Stimulated activated naive CD8-positive, alpha-beta T cell treated with anti-CD3 and anti-CD28 coated beads, Interleukin-15, Interleukin-2, amounts not matched to agents 100 ng/mL and 50 ng/mL, for 24 hours (primary cell): ENCODE results near the gene UBR2.

Source experiments
- H3K27ac Mint-ChIP-seq: one replicate; pipeline ENCODE4 v1.8.0; 2021; ENCODE audit warnings: mild to moderate bottlenecking, mixed read lengths
- H3K27me3 Mint-ChIP-seq: one replicate; pipeline ENCODE4 v1.8.0; 2021; ENCODE audit warnings: mixed read lengths
- H3K36me3 Mint-ChIP-seq: one replicate; pipeline ENCODE4 v1.8.0; 2021; ENCODE audit warnings: low read depth, mixed read lengths
- H3K4me1 Mint-ChIP-seq: one replicate; pipeline ENCODE4 v1.8.0; 2021; ENCODE audit warnings: low read depth, mixed read lengths
- H3K4me3 Mint-ChIP-seq: one replicate; pipeline ENCODE4 v1.8.0; 2021; ENCODE audit warnings: mild to moderate bottlenecking, mixed read lengths
- H3K9me3 Mint-ChIP-seq: one replicate; pipeline ENCODE4 v1.8.0; 2021; ENCODE audit warnings: mixed read lengths

Gene UBR2

DNA sequence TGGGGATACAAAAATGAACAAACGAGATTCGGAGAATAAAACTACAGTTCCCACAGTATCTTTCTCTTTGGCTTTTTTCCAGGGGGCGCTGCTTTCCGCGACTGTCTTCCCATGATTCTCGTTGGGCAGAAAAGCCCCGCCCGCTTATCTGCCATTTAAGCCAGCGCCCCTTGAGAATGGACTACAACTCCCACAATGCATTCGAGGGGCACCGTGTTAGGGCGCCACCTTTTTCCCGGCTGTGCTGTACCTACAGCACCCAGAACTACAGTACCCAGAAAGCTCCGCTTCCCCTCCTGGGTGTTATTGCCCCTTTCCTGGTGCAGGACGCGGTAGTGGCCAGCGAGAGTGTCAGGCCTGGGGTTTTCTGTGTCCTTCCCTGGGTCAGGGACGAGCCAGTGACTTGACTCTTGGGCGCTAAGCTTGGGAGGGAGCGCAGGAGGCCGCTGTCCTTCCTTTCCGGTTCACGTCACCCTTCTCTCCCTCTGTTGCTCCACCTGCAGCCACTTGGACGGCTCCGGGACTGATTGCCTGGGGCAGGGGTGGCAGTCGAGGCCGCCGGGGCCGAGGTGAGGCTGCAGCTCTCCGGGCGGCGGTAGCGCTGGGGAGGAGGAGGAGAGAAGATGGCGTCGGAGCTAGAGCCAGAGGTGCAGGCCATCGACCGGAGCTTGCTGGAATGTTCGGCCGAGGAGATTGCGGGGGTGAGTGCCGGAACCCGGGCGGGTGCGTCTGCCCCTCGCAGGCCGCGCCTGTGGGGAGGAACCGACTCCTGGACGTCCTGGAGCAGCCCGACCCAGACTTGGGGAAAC lies at the start of gene UBR2:
Gene UBR2, plus strand, starts transcription at position 333 of the 809 bp plus-strand sequence. Its CDS starts 291 bp downstream, at position 624.
- Mint-ChIP-seq H3K27me3 (no peaks in the 10 kb centered on the region), H3K4me1 (peaks cover 42% of the 10 kb centered on the region), H3K9me3 (no peaks in the 10 kb centered on the region), H3K36me3 (peaks cover 24% of the 10 kb centered on the region), H3K27ac (peak within 1 kb of the TSS; percentile 90), H3K4me3 (peak within 1 kb of the TSS; percentile 96)

DNA sequence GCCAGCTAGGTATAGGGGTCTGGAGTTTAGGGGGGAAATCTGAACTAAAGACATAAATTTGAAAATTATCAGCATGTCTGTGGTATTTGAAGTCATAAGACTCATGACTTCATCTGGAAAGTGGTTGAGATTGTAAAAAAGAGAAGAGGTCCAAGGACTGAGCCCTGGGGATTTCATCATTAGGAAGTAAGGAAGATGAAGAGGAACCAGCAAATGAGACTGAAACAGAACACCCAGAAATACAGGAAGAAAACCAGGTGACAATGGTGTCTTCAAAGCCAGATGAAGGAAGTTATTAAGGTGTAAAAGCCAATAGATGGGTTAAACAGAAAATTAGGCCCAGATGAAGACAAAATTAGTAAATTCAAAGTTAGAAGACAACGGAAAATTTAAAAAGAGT lies 49.1 kb upstream of the UBR2 start:
- Mint-ChIP-seq H3K4me1 (peaks cover 5% of the 10 kb centered on the region), H3K36me3 (no peaks in the 10 kb centered on the region), H3K9me3 (peaks cover under 1% of the 10 kb centered on the region), H3K27me3 (no peaks in the 10 kb centered on the region), H3K27ac (peak overlapping the region; percentile 10), H3K4me3 (no peak overlapping the region)

DNA sequence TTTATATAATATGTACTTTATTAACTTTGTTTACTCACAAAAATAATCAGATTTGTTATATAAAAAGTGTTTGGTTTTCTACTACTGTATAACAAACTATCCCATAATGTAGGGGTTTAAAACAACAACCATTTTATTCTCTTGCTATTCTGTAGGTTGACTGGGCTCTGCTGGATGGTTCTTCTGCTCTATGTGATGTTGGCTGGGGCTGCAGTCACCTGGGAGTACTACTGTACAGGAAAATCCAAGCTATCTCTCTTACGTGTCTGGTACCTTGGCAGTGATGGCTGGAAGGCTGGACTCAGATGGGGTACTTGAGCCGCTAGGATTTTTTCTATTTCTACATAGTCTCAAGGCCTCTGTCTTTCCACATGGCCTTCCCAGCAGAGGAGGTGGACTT lies 44.0 kb upstream of the UBR2 start:
- Mint-ChIP-seq H3K4me1 (peaks cover 21% of the 10 kb centered on the region), H3K36me3 (no peaks in the 10 kb centered on the region), H3K27me3 (no peaks in the 10 kb centered on the region), H3K27ac (no peak overlapping the region), H3K4me3 (no peak overlapping the region), H3K9me3 (peaks cover 6% of the 10 kb centered on the region)

DNA sequence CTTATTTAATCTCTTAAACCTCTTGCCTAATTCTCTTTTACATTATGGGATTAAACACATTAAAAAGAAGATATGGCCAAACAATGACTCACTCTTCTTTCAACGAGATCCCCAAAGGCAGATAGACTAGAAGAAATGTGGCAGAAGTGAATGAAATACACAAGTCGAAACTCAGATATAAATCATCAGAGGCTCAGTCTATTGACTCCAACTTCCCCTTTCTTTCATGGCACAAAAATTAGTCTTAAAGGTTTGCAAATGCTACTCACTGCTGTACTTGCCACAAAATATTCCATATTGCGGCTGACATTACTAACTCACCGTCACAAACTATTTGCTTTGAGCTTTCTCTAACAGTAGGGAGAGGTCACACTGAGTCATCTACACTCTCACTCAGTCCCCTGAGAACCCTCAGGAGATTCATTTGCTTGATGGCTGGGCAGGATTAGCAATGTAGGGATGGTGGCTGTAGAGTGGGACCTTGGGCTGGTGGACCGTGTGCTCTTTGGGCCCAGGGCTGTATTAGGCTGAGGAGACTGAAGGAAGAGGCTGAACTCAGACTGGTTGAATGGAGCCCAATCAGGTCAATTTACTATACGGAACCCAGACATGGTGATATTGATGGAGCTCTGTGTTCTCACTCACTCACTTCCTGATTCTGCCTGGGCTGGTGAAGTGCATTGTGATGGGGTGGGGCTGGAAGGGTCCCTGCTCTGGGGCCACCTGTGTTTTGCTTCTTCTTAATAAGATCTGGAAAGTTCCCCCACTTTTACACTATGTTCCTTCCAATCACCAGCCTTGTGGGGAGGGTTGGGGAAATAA lies 42.8 kb upstream of the UBR2 start:
- Mint-ChIP-seq H3K36me3 (no peaks in the 10 kb centered on the region), H3K4me1 (peaks cover 21% of the 10 kb centered on the region), H3K9me3 (peaks cover 6% of the 10 kb centered on the region), H3K27ac (peak overlapping the region; percentile 88), H3K27me3 (no peaks in the 10 kb centered on the region), H3K4me3 (peak overlapping the region; percentile 10)

DNA sequence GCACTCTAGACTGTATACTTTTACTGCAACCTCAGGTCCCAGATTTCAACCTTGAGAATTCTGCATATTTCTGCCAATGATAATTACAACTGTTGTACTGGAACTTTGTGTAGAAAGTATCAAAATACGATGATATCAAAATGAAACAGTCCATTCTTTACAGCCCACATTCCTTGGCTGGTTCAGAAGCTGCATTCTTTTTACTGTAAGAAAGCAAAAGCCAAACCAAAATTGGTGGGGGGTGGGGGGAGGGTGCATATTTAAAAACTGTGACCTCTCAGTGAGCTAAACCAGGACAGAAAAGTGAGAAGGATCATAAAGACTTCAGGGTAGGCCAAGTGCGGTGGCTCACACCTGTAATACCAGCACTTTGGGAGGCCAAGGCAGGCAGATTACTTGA lies 41.8 kb upstream of the UBR2 start:
- H3K27me3 Mint-ChIP-seq: no peaks in the 10 kb centered on the region
- peak overlapping the region; percentile 88 for H3K27ac Mint-ChIP-seq
- H3K9me3 Mint-ChIP-seq: peaks cover 6% of the 10 kb centered on the region
- H3K4me3 Mint-ChIP-seq: no peak overlapping the region
- H3K36me3 Mint-ChIP-seq: no peaks in the 10 kb centered on the region
- H3K4me1 Mint-ChIP-seq: peaks cover 21% of the 10 kb centered on the region

DNA sequence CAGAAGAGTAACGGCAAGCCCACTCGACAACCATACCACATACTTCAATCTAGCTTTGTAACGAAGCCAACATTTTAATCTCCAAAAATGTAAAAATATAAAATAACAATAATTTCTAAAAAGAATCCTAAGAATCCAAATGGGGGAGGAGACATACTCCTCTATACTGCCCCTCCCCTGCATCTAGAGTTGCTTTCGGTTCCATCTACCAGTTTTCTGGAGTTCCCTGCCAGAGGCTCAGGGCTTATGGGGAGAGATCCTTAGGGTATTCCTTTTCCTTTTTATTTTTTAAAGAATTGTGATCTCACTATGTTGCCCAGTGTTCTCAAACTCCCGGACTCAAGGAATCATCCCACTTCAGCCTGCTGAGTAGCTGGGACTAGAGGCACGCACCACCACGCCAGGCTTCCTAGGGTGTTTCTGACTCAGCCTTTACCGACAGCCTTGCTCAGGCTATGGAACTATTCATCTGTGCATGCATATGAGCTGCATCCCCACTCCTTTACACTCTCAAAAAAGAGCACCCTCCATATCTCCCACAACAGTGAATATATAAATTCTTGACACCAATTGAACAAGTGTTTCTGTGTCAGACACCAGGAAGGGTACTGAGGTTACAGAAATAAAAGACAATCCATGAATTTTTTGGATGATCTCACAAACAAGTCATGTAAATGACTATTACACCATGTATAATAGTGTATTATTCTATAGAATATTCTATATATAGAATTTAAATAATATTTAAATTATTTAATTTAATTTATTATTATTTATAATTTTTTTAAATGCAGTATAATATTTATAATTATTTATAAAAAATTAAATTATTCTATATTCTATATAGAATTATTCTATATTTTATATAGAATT lies 40.7 kb upstream of the UBR2 start:
- Mint-ChIP-seq H3K4me1 (peaks cover 21% of the 10 kb centered on the region), H3K4me3 (no peak overlapping the region), H3K27ac (no peak overlapping the region), H3K27me3 (no peaks in the 10 kb centered on the region), H3K9me3 (peaks cover 6% of the 10 kb centered on the region), H3K36me3 (no peaks in the 10 kb centered on the region)

DNA sequence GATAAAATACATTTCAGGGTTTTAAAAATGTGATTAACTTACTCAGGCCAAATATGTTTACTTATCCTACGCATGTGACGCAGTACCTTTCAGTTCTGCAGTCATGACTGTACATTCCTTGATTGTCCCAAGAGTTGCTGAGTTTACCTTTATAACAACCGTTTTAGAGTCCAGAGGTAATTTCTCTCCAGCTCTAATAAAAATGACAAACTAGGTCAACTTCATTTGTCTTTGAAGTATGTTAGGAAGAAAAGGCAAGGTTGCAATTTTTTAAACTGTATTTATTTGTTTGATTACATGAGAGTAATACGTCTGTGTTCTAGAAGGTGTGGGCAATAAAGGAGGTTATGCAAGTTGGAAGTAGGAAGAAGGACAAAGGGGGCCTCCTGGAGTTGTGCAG lies 38.6 kb upstream of the UBR2 start:
- Mint-ChIP-seq H3K36me3 (no peaks in the 10 kb centered on the region), H3K27me3 (no peaks in the 10 kb centered on the region), H3K4me3 (no peak overlapping the region), H3K27ac (no peak overlapping the region), H3K9me3 (peaks cover under 1% of the 10 kb centered on the region), H3K4me1 (peaks cover 18% of the 10 kb centered on the region)

DNA sequence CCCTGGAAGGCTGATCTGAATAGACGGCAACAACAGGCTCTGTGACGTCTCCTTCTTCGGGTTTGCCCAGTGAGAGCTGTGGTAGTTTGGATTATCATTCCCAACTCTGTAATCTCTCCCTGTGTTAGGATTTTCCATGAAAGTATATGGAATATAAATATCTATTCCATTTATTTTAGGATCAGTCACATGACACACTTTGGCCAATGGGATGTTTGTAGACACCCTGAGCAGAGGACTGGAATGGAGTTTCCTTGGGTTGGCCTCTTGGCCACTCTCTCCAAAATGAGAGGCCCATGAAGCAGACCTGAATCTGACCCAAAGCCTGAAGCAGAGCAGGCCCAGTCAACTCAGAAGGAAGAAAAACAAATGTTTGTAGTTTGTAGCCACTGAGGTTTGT lies 37.2 kb upstream of the UBR2 start:
- H3K27ac Mint-ChIP-seq: no peak overlapping the region
- peaks cover 4% of the 10 kb centered on the region for H3K4me1 Mint-ChIP-seq
- H3K27me3 Mint-ChIP-seq: no peaks in the 10 kb centered on the region
- no peak overlapping the region for H3K4me3 Mint-ChIP-seq
- no peaks in the 10 kb centered on the region for H3K36me3 Mint-ChIP-seq
- H3K9me3 Mint-ChIP-seq: no peaks in the 10 kb centered on the region

DNA sequence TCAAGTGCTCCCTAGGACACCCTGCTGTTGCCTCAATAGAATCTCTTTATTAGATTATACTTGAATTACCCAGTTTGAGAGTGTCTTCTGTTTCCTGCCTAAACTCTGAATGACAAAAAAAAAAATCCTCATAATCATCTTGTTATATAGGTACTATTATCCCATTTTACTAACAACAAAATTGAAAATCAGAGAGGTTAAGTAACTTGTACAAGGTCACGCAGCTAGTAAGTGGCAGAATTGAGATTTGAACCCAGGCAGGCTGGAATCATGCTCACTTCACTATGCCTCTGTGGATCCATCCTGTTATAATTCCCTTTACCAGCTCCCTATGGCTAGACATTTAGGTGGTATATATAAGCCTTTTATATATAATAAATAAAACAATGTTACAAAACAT lies 36.6 kb upstream of the UBR2 start:
- no peaks in the 10 kb centered on the region for H3K27me3 Mint-ChIP-seq
- no peak overlapping the region for H3K27ac Mint-ChIP-seq
- H3K9me3 Mint-ChIP-seq: no peaks in the 10 kb centered on the region
- no peak overlapping the region for H3K4me3 Mint-ChIP-seq
- no peaks in the 10 kb centered on the region for H3K4me1 Mint-ChIP-seq
- no peaks in the 10 kb centered on the region for H3K36me3 Mint-ChIP-seq

DNA sequence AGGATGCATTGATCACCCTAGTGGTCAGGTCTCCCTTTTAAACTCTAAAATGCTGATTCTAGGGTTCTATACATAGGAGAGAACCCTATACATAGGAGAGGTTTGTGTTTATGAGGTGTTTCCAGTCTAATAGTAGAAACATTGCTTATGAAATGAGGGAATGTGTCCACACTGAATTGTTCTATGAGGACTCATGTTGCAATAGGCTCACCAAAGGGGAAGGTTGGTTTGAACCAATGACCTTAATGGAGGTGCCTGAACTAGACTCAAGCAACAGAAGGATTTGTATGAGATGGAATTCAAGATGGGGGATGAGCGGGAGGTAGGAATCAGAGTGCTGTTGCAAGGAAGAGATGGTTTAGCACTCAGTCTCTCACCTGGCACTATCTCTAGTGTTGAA lies 33.5 kb upstream of the UBR2 start:
- Mint-ChIP-seq H3K27ac (no peak overlapping the region), H3K4me1 (no peaks in the 10 kb centered on the region), H3K9me3 (no peaks in the 10 kb centered on the region), H3K4me3 (no peak overlapping the region), H3K36me3 (no peaks in the 10 kb centered on the region), H3K27me3 (no peaks in the 10 kb centered on the region)

DNA sequence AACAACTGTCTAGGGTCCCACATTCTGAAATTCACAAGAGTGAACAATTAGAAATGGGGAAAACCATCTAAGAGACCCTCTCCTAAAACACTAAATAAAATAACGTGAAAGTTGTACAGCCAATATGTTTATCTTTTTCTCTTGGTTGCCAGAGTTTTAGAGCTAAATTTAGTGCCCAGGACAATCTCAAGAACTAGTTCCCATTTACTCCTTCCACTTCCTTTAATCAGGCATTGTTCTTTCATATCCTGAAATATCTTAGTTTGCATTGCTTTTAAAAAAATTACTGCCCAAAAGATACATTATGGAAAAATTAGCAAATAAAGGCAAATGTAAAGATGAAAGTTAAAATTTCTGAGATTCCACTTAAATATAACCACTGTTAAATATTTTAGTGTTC lies 33.1 kb upstream of the UBR2 start:
- Mint-ChIP-seq H3K27ac (no peak overlapping the region), H3K36me3 (no peaks in the 10 kb centered on the region), H3K9me3 (no peaks in the 10 kb centered on the region), H3K27me3 (no peaks in the 10 kb centered on the region), H3K4me3 (no peak overlapping the region), H3K4me1 (no peaks in the 10 kb centered on the region)

DNA sequence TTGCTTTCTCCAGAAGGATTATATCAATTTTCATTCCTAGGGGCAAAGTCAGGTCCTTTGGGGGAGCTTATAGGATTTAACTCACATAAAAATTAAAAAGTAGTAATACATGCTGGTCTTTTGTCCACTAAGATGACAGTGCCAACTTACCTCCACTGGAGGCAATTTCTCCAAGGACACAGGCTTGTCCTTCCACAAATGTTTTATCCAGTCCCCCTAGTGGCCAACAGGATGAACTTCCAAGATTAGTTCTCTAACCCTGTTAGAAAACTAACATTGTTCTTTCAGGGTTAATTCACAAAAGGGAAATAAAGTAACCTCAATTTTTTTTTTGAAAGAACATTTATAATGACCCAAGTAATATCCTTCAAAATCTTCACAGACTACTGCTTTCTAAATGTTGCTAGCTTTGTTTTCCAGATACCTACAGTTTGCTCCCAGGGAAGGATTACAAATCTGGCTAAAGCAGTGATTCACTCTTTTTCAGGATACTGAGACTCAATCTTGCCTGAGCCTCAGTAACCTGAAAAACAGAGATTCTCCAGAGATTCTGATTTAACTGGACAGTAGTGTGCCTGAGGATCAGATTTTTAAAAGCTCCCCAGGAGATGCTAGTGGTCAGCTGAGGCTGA lies 31.7 kb upstream of the UBR2 start:
- Mint-ChIP-seq H3K27me3 (no peaks in the 10 kb centered on the region), H3K4me3 (no peak overlapping the region), H3K27ac (no peak overlapping the region), H3K9me3 (no peaks in the 10 kb centered on the region), H3K4me1 (no peaks in the 10 kb centered on the region), H3K36me3 (no peaks in the 10 kb centered on the region)

DNA sequence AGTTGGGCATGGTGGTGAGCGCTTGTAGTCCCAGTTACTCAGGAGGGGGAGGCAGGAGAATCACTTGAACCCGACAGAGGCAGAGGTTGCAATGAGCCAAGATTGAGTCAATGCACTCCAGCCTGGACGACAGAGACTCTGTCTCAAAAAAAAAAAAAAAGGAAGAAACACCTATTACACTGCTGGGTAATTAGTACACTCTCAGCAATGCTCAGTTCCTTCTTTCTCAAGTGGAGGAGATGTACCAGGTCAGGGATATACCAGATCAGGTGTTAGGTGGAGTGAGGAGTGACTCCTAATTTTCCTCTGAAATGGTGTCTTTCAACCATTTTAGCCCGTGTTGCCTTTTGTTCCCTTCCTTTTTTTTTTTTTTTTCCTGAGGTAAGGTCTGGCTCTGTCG lies 30.0 kb upstream of the UBR2 start:
- Mint-ChIP-seq H3K36me3 (no peaks in the 10 kb centered on the region), H3K9me3 (no peaks in the 10 kb centered on the region), H3K4me1 (no peaks in the 10 kb centered on the region), H3K27me3 (no peaks in the 10 kb centered on the region), H3K27ac (no peak overlapping the region), H3K4me3 (no peak overlapping the region)

DNA sequence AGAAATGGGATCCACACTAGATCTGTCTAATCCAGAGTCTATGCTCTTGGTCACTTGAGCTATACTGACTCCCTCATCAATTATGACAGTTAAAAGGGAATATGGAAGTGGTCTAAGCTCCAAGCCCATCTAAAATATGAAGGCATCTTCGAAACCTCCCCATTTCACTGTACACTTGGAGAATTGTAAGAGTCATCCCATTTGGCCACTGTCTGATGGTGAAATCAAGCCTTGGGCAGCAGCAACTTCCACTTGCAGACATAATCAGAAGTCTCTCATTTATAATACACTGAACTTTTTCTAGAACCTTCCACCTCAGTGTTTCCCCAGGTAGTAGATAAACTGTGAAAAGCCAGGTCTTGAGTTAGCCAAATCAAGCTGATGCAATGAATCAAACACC lies 26.3 kb upstream of the UBR2 start:
- H3K4me3 Mint-ChIP-seq: no peak overlapping the region

More for the DNA sequence above, 26.3 kb upstream of the UBR2 start:
- Mint-ChIP-seq H3K36me3 (no peaks in the 10 kb centered on the region), H3K9me3 (no peaks in the 10 kb centered on the region), H3K4me1 (no peaks in the 10 kb centered on the region), H3K27me3 (peaks cover 3% of the 10 kb centered on the region), H3K27ac (no peak overlapping the region)
